ENCODE data around the gene SLC6A11. TPM values are rescaled to one million over a fixed set of nuclear protein-coding genes. Genes with fewer than 3 reads are reported as not detected.

SLC6A11 gene
- total and polyA plus RNA-seq, 2 donors, result 0.05 to 0.18 TPM

Other genes starting within 250 kb of the SLC6A11 start
- 5.3 TPM for gene SLC6A1, start 176.5 kb downstream of the SLC6A11 start, total RNA-seq
- gene SLC6A1, start 176.5 kb downstream of the SLC6A11 start, polyA plus RNA-seq, result 50.0 TPM